Coronary artery (tissue), 2 donors: ENCODE measurements around the gene KLHL13.
"Not testable (repeated sequence)": the region's sequence is repeated elsewhere in the genome, so short reads cannot be mapped to it uniquely, and the experiment has no call there.

Source experiments
- DNase-seq: peaks from one replicate; pipeline ENCODE4 v3.0.0-alpha.2; 2017; ENCODE audit warnings: low spot score
- H3K27ac ChIP-seq, 2 donors: fragments of 200-600 bp; sonication (generic); one replicate each; pipeline ENCODE4 v1.5.1; 2016 to 2019
- H3K4me3 ChIP-seq: fragments of 200-600 bp; sonication (generic); 2 replicates; pipeline ENCODE4 v1.5.1; 2016; ENCODE audit warnings: mild to moderate bottlenecking, moderate library complexity
- TF ChIP-seq, protein P1 (sequence below): fragments of 200-600 bp; sonication (generic); IDR thresholded peaks from one replicate; pipeline ENCODE4 v1.5.1; 2019; ENCODE audit warnings: antibody characterized with exemption

Gene KLHL13

DNA sequence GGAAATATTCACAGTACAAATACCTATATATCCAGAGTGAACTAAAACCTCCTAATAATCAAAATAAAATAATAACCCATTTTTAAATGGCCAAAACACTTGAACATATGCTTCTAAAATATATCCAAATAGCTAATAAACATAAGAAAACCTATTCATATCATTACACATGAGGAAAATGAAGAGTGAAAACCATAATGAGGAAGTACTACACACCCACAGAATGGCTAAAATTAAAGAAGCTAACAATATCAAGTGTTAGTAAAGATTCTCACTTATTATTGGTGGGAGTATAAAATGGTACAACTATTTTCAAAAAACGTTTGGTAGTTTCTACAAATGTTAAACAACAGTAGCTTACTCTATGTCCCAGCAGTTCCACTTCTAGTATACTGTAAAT, 92.1 kb downstream of the KLHL13 start:
- no peak overlapping the region for H3K27ac ChIP-seq
- no peak overlapping the region for H3K4me3 ChIP-seq
- TF ChIP-seq, protein P1, sequence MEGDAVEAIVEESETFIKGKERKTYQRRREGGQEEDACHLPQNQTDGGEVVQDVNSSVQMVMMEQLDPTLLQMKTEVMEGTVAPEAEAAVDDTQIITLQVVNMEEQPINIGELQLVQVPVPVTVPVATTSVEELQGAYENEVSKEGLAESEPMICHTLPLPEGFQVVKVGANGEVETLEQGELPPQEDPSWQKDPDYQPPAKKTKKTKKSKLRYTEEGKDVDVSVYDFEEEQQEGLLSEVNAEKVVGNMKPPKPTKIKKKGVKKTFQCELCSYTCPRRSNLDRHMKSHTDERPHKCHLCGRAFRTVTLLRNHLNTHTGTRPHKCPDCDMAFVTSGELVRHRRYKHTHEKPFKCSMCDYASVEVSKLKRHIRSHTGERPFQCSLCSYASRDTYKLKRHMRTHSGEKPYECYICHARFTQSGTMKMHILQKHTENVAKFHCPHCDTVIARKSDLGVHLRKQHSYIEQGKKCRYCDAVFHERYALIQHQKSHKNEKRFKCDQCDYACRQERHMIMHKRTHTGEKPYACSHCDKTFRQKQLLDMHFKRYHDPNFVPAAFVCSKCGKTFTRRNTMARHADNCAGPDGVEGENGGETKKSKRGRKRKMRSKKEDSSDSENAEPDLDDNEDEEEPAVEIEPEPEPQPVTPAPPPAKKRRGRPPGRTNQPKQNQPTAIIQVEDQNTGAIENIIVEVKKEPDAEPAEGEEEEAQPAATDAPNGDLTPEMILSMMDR, result no peak
- DNase-seq, result no peak

GRCh38 chrX:118022753-118023152, 93.9 kb downstream of the KLHL13 start:
- TF ChIP-seq, protein P1, result no peak
- H3K4me3 ChIP-seq, result no peak overlapping the region
- no peak overlapping the region for H3K27ac ChIP-seq
- no peak for DNase-seq

DNA sequence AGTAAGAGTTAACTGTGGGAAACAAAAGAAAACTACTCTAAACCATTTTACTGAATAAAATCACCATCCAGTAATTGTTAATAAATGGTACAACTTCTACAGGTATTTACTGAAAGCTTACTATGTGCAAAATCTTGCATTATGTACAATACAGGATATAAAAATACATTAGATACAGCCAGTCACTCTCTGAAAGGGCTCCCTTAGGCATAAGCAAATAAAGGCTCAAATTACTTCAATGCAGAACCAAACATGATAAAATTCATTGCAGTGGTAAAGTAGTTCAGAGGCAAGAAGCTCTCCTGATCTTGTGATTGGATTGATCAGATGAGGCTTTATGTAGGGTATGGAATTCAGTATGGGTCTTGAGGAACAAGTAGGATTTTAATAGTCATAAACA, 100.2 kb downstream of the KLHL13 start:
- TF ChIP-seq, protein P1, result no peak
- Histone ChIP-seq H3K4me3 (no peak overlapping the region), H3K27ac (no peak overlapping the region)
- no peak for DNase-seq

GRCh38 chrX:118002417-118002816, 114.2 kb downstream of the KLHL13 start:
- not testable (repeated sequence) for H3K27ac ChIP-seq, H3K4me3 ChIP-seq, DNase-seq

GRCh38 chrX:118000518-118000917, 116.1 kb downstream of the KLHL13 start:
- TF ChIP-seq, protein P1, result no peak
- no peak for DNase-seq
- Histone ChIP-seq H3K4me3 (no peak overlapping the region), H3K27ac (no peak overlapping the region)

DNA sequence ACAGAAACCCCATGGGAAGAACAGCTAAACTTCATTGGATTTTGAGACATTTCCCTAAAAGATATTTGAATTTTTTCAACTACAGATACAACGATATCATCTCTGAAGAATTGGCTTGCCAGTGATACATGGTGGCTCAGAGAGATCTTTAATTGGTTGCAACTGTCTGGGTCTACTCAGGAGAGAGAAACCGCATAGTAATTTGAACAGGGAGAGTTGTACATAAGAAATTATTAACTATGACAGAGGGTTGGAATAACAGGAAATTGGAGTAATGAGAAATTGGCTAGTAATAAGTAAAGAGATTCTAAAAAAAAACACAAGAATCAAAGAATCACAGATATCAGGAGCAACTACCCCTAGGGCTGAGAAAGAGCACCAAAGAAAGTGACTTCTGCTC, 118.4 kb downstream of the KLHL13 start:
- Histone ChIP-seq H3K4me3 (no peak overlapping the region), H3K27ac (no peak overlapping the region)
- TF ChIP-seq, protein P1, result no peak
- no peak for DNase-seq

- TF ChIP-seq, protein P1, result no peak
- Histone ChIP-seq H3K4me3 (no peak overlapping the region), H3K27ac (no peak overlapping the region)
- no peak for DNase-seq
Observed at GRCh38 chrX:117996918-117997480, 119.6 kb downstream of the KLHL13 start.

DNA sequence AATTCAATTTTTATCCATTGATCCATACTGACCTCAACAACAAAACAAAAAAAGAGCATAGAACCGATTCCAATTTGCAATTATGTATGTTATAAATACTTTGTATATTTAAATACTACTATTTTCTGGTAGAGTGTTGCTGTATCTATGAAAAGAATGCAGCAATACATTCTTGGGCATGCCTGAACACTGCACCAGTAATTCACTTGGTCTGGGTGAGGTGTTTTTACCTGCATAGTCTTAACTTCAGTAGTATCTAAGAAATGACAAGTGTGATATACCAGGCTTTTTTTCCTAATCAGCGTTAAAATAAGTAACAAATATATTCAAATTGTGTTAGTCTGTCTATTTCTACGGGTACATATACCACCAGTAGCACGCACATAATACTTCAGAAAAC, 120.2 kb downstream of the KLHL13 start:
- TF ChIP-seq, protein P1, result no peak
- DNase-seq, result no peak
- Histone ChIP-seq H3K27ac (no peak overlapping the region), H3K4me3 (no peak overlapping the region)
